Bone marrow (tissue), 2 donors: ENCODE results near the gene PBRM1.
"Not testable (repeated sequence)": the region's sequence is repeated elsewhere in the genome, so short reads cannot be mapped to it uniquely, and the experiment has no call there.

Source experiments
- DNase-seq, 2 donors: peaks; one replicate each; lab custom pipeline; 2025; lab: John Stamatoyannopoulos, UW

The PBRM1 gene

DNA sequence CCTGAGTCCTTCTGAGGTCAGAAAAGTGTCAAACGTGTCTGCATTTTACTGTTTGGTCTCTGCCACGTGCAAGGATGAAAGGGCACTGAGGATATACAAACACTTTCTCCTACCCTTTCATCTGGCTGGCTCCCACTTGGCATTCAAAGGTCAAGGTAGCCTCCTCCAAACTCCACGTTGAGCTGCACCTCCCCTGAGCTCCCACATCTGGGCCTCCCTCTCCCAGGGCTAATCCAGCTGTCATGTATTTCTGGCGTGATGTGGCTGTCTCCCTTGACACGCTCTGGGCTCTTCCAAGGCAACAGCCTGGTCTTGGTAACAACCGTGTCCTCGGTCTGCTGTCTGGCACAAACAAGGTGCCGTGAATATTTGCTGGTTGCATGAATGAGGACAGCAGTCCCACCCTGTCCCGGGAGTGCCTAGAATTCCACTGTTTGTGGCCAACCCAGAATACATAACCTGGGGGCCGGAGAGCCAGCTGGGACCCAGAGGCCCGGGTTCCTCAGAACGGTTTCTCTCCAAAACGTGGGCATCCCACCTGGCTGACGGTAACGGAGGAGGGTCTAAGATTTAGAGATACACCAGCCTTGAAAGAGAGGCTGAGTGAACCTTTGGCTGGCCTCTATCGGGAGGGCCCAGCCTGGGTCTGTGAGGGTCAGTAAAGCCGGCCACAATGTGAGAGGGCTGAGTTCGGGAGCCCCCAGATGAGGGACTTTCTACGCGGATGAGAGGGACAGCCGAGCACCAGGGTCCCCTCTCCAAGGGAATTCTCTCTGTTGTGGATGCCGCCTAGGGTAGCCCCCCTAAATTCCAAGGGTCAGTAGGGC lies 19.1 kb upstream of the PBRM1 start:
- no peak for DNase-seq

DNA sequence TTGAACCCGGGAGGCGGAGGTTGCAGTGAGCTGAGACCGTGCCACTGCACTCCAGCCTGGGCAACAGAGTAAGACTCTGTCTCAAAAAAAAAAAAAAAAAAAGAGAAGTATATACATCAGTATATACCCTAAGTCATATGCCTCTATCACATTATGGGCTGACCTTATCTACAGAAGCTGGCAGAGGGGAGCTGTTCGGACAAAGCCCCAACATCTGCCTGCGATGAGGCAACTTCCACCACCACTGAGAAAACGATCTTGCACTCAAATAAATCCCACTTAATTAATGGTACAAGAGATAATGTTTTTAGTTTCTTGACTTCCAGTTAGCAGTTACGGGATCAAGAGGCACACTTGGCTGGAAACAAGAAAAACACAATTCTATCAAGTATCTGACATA lies 17.6 kb upstream of the PBRM1 start:
- DNase-seq: no peak

DNA sequence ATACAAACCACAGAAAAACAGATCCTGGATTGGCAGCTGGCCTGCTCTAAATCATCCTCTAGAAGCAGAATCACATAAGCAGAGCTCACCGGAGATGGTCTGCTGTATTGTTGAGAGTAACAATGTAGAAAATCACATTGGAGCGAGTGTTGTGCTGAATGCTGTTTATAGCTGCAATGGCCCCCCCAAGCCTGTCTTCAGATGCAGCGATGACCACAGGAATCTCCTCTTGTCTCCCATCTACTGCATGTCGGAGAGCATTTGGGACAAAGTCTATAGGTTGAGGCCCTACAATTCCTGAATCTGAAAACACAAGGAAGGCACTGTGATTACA lies 11.9 kb upstream of the PBRM1 start:
- no peak for DNase-seq

DNA sequence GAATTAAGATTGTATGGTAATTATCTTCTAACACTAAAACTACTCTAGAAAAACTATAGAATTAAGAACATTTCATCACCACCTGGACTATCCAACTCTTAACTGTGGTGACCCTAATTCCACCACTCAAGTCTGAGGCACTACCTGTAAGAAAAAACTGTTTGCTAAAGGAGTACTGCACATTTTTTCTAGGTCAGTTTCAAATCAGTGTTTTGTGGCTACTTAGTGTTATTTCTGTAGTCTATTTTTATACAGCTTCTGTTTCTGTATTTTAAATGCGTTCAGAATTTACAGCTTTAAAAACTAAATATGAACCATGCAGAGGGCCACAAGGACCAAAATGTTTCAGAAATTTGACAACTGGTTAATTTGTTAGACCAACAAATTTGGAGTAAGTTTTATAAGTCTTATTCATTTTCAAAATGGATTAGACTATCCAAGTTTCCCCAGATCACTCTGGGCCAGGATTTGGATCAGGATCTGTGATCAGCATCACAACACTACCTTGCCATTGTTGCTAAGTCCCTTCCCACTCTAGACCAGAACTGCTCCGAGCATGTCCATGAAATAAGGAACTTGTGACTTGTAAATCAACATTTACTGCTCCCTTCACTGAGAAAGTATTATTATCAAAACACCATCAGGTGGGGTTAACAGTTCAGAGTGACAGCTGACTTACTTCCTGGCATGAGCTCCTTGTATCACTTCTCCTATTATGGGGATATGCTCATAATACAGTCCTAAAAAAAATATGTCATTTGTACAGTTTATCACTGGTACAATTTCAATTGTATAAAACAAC lies 11.3 kb upstream of the PBRM1 start:
- DNase-seq: no peak

DNA sequence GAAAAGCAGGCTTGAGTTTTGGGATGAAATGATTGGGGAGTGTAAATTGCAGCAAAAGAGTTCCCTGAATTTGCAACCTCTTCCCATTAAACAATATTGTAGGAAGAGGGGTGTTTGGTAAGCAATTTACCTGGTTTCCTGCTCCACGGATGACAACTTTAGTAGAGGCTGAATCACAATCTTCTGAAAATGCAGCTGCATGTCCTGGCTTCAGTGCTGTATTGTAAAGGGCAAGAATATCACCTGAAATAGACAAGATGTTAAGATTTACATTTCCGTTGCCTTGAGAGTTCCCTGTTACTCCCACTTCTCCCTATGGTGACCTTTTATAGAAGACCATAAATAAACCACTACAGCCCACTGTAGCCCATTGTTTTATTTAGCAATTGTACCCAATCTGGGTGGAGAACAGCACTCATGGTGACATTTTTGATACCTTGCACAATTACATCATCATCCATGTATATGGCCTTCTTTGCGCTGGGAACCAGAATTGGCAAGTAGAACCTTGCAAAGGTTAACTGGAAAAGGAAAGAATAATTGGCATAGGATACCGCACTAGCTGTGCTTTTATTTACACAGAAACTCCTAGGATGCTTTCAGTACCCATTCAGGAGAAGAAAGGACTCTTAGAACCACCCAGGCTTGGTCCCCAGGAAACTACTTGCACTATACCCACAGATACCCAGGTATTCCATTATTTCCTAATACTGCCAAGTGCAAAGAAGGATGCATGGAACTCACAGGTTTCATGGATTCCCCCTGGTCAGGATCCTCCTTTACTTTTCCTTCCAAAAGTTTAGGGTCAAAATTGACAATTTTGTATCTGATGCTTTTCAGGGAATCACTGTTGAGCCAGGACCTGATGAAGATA lies 10.3 kb upstream of the PBRM1 start:
- no peak for DNase-seq

DNA sequence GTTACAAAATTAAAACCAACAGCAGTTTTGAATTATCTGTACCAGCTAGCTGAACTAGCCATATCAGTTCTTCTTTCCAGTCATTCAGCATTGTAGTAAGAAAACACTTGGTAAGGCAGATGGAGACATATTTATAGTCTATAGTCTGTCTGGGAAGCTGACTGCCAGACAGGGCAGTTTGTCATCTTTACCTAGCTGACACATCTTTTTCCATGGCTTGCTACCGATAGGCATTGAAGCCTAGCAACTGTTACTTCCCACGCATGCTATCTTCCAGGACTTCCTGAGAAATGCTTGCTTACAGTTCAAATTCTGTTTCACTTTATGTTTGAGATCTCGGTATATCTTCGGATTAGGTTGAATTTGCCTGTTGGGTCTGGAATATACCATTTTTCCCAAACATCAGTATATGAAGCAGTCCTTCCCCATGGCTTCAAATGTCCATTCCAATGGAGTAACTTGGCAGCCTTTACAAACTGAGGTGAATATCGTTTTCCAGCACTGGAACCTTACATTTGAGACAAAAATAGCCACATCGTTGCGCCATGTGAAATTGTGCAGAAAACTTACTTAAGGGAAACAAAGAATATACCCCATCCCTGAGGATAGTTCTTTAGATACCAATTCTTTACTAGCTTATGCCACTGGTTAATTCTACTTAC lies 8.9 kb upstream of the PBRM1 start:
- DNase-seq: no peak

DNA sequence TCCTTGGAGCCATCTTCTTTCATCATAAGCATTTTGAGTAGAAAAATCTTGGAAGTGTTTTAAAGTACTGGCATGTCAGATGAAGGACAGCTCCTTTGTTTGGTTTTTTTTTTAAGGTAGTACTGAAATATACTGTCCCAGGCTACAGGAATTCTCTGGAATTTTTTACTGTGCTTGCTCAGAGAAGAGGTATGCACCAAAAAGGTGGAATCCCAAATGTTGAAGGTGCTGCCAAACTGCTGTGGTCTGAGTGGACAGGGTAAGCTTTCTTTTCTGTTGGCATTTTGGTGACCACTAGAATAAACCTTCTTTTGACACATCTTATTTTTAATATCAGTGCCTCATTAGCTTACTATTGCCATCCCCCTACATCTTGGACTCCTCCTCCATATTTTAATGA lies 7.4 kb upstream of the PBRM1 start:
- DNase-seq: no peak

DNA sequence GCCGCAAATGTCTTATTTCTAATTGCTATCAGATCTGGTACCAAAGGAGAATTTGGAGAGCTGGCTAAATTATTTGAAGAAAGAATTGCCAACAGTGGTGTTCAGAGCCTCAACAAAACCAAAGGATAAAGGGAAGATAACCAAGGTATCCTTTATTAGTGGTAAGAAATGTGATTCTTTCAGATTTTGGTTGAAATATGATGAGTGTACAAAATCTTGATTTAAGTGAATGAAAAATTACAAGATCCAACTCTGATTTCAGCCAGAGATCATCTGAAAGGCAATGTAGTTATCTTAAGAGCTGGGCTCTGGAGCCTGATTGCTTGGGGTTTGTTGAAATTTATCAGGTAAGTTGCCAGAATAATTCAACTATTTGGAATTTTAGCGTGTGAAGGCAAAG lies 4.8 kb upstream of the PBRM1 start:
- no peak for DNase-seq

DNA sequence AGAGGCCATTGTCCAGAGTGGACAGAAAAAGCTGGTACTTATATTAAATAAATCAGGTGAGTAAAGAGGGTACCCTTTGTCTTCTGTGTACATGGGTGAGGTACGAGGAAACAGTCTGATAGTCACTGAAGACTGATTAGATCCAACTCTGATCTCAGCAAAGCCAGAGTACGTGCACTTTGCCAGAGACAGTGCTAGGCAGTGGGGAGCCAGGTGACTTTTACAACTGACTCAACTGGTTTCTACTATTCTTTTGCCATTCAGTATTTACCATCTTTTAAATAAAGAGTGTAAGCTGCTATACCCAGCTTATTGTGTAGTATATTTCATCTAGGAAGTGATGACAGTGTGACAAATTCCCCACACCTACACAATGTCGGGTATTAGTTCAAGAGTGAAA lies 3.4 kb upstream of the PBRM1 start:
- DNase-seq: no peak

DNA sequence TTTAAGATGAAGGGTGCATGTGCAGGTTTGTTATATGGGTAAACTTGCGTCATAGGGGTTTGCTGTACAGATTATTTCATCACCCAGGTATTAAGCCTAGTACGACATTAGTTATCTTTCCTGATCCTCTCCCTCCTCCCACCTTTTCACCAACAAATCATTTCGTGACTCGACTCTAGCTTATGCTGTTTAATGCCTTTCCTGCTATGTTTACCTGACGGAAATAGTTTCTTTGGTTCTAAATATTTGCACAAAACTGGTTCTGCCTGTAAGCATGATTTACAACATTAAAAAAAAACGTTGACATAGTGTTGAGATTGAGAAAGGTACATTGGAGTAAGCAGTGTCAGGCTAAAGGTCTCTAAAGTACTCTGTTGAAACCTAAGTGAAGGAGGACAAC lies 2.6 kb upstream of the PBRM1 start:
- no peak for DNase-seq

DNA sequence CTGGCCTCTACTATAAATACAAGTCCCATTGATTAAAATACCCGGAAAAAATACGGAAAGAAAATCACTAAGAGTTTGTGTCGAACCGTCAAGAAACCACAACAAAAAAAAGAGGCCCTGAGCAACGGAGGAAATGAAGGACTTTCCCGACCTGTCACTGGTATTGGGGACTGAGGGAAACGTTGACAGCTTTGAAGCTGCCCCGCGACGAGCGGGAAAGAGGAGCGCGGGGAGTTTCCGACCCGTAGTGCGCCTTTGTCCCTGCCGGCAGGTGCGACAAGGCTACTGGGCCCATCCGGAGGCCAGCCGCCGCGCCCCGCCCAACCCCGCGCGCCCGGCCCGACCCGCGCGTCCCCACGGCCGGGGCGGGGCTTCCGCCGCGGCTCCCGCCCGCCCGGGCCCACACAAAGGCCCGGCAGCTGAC lies 416 bp downstream of the PBRM1 start:
- peak; percentile 20 to 90 for DNase-seq

DNA sequence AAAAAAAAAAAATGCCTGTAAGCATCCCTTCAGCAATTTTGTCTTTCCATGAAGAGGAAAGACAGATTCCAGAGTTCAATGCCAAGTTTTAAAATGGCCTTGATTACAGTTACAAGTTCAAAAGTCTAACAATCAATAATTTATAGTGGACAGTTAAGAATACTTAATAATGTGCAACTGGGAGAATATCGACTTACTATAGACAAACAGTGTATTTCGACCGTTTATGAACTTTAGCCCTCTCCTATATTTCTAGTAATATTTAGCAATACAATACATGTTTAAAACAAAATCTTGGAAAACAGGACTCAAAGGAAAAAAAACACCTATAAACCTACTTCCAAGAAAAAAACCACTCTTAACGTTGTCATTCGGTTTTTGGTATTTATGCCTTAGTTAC lies 1.5 kb downstream of the PBRM1 start:
- no peak for DNase-seq

DNA sequence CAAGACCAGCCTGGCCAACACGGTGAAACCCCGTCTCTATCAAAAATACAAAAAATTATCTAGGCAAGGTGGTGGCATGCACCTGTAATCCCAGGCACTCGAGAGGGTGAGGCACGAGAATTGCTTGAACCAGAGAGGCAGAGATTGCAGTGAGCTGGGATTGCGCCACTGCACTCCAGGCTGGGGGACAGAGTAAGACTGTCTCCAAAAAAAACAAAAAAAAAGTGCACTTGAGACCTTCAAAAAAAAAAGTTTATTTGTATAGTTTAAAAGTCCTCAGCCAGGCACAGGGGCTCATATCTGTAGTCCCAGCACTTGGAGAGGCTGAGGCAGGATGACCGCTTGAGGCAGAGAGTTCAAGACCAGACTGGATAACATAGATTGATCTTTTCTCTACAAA lies 2.1 kb downstream of the PBRM1 start:
- DNase-seq: no peak

DNA sequence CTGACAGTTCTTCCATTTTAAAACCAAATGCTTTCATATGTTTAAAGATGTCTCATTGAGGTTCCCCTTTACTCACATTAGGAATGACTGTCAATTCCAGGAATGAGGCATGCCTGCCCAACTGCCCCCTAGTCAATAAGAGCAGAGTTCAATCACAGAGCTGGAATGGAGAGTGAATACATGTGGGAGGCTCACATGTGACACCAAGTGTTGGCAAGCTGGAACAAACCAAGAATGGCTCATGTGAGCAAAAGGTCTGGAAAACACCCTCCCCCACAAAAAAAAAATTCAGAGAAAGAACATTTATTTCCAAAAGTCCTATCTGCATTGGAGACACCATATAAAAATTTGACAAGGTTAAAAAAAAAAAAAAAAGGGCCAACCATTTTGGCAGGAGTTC lies 3.7 kb downstream of the PBRM1 start:
- no peak for DNase-seq

DNA sequence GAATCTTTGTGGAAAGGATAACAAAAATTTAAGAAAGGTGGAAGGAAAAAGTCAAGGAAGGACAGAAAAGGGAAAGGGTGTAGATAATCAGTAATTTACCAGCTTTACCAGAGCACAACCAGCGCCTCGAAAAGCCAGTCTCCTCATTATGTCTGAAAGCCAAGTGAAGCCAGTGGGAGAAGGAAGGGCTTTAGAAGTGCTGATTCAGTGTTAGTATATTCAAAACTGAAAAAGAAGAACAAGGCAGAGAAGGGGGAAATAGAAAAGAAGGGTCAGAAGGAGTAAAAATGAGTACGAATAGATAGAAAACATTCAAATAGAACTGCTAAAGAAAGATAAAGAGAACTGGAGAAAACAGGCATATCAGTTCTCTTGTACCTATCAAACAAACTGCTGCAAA lies 4.1 kb downstream of the PBRM1 start:
- DNase-seq: no peak

DNA sequence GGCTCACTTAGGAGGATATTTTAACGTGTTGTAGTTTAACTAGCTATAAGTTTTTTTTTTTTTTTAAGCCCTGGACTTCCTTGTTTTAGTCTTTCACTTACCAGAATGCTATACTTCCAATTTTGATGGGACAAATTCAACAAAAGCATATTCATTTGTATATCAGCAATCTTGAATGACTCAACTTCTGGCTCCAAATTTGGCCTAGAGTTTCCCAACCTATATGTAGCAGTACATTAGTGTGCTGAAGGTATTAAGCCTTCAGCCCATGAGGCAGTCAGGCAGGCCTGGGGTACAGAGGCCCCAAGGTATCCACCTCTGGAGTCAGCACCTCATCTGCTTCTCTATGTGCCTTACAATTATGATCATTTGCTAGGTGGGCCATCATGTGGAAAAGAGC lies 5.9 kb downstream of the PBRM1 start:
- no peak for DNase-seq

DNA sequence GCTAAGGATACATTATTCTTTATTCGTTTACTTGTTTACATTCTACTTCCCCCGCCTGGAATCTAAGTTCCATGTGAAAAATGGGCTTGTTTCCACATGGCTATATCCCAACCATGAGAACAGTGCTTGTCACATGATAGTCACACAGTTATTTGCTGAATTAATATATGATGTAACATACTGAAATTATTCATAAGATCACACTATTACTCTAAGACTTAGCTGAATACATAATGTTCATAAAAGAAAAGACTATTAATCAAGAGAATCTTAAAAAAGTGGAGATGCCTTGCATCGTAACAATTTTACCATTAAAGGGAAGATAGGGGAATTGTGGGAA lies 6.5 kb downstream of the PBRM1 start:
- no peak for DNase-seq

DNA sequence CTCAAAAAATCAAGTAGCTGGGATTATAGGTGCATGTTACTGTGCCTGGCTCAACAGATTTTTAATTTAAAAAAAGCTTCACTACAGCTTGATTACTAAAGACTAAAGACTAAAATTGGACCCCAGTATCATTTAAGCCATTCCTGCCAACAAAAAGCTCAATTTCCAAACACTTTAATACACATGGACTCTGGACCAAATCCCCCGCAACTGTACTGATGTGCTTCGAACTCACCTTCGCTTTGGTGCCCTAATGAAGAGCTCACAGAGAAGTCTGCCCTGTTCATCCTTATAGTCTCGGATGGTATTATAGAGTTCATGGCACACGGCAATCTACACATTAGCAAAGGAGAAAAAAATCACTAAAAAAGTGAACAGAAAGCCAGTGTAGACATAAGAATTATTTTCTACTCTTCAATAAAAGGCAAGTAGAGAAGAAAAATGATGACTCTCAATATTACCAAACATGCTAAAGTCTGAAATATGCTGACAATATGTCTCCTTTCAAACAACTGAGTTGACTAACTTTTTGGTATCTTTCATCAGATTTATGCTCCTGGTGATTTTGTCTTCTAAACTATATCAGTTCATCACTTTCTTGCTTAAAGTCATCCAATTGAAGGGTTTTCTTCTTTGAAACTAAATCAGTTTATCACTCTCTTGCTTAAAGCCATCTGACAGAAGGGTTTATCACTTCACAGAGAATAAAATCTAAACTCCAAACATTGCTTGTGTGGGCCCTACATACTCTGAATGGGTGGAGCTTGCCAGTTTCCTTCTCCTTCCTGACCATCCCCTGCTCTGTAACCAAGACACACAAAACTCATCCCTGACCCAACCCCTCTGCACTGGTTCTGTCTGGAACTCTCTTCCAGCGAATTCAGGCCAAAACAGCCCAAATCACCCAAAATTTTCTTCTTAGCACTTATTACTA lies 7.2 kb downstream of the PBRM1 start:
- DNase-seq: no peak

DNA sequence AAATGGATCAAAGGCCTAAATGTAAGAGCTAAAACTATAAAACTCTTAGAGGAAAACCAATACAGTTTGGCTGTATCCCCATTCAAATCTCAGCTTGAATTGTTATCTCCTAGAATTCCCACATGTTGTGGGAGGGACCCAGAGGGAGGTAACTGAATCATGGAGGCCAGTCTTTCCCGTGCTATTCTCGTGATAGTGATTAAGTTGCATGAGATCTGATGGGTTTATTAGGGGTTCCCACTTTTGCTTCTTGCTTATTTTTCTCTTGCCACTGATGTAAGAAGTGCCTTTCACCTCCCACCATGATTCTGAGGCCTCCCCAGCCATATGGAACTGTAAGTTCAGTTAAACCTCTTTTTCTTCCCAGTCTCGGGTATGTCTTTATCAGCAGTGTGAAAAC lies 9.5 kb downstream of the PBRM1 start:
- not testable (repeated sequence) for DNase-seq

DNA sequence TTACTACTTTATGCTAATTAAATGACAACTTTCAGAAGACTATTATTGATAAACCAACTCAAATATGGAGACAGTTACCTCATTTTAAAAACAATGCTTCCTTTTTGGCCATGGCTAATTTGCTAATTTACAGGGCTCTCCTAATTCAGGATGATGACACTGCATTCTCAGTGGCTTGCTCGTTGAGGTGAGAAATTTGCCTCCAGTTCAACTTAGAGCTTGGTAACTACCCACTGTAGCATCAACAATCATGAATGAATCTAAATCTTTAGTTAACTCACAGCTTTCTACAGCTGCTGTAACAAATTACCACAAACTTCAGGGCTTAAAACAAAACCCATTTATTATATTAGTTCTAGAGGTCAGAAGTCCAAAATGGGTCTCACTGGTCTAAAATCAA lies 14.0 kb downstream of the PBRM1 start:
- DNase-seq: no peak
